GM12878 (cell line): ENCODE results near the gene NKIRAS1. TPM values are rescaled to one million over a fixed set of nuclear protein-coding genes. Genes with fewer than 3 reads are reported as not detected.

ENCODE experiments used
- BACH1 ChIP-seq: fragments of 450-650 bp; IDR thresholded peaks from 2 replicates; pipeline ENCODE4 v1.6.1; 2017; ENCODE audit warnings: mild to moderate bottlenecking, borderline replicate concordance
- ETV6 ChIP-seq, 2 experiments: fragments of 450-650 bp in 1 of 2; IDR thresholded peaks in 1 of 2; conservative IDR thresholded peaks in 1 of 2; 2 replicates each; pipeline ENCODE4 v1.6.1; 2014; ENCODE audit warnings: antibody characterized with exemption in 1 of 2, borderline replicate concordance in 1 of 2, low read depth in 1 of 2, mild to moderate bottlenecking in 1 of 2, moderate library complexity in 1 of 2
- FOXK2 ChIP-seq: fragments of 450-650 bp; IDR thresholded peaks from 2 replicates; pipeline ENCODE4 v1.6.1; 2017; ENCODE audit warnings: mild to moderate bottlenecking, moderate library complexity
- FOXM1 ChIP-seq: IDR thresholded peaks from 2 replicates; pipeline ENCODE4 v1.6.1; 2012; ENCODE audit warnings: low read depth, mild to moderate bottlenecking, inconsistent platforms, low read length, moderate library complexity
- LARP7 ChIP-seq: fragments of 450-650 bp; IDR thresholded peaks from 2 replicates; pipeline ENCODE4 v1.6.1; 2017; ENCODE audit warnings: mild to moderate bottlenecking
- MEF2B ChIP-seq: fragments of 450-650 bp; IDR thresholded peaks from 2 replicates; pipeline ENCODE4 v1.6.1; 2018; ENCODE audit warnings: mild to moderate bottlenecking, moderate library complexity; ENCODE audit not compliant: partially characterized antibody, poor library complexity, severe bottlenecking
- MXI1 ChIP-seq: fragments of 150-350 bp; IDR thresholded peaks from 2 replicates; pipeline ENCODE4 v1.6.1; 2011; ENCODE audit warnings: low read depth, mild to moderate bottlenecking, inconsistent platforms, low read length, improper control_type of control experiment
- NR2C2 ChIP-seq: IDR thresholded peaks from 2 replicates; pipeline ENCODE4 v1.6.1; 2011; ENCODE audit warnings: borderline replicate concordance, low read depth; ENCODE audit not compliant: control insufficient read depth, insufficient read length
- POLR2AphosphoS5 ChIP-seq: IDR thresholded peaks from 2 replicates; pipeline ENCODE4 v1.6.1; 2011; ENCODE audit warnings: mild to moderate bottlenecking, low read length, inconsistent platforms
- RAD51 ChIP-seq: fragments of 450-650 bp; IDR thresholded peaks from 2 replicates; pipeline ENCODE4 v1.6.1; 2016; ENCODE audit warnings: moderate library complexity, mild to moderate bottlenecking, inconsistent platforms
- RCOR1 ChIP-seq: conservative IDR thresholded peaks from 2 replicates; pipeline ENCODE4 v1.6.1; 2012; ENCODE audit warnings: low read depth, low read length, improper control_type of control experiment
- SMC3 ChIP-seq: IDR thresholded peaks from 2 replicates; pipeline ENCODE4 v1.6.1; 2011; ENCODE audit warnings: low read length, improper control_type of control experiment, borderline replicate concordance
- STAT1 ChIP-seq: fragments of 450-650 bp; conservative IDR thresholded peaks from 2 replicates; pipeline ENCODE4 v1.6.1; 2014; ENCODE audit warnings: antibody characterized with exemption, mild to moderate bottlenecking
- SUPT20H ChIP-seq: IDR thresholded peaks from 2 replicates; pipeline ENCODE4 v1.6.1; 2011; ENCODE audit warnings: low read depth, mild to moderate bottlenecking, low read length, moderate library complexity, borderline replicate concordance; ENCODE audit not compliant: control insufficient read depth
- TBL1XR1 ChIP-seq: IDR thresholded peaks from 2 replicates; pipeline ENCODE4 v1.6.1; 2012; ENCODE audit warnings: low read depth, low read length, improper control_type of control experiment
- USF1 ChIP-seq: IDR thresholded peaks from 2 replicates; pipeline ENCODE4 v1.6.1; 2011; ENCODE audit warnings: borderline replicate concordance, low read depth, mild to moderate bottlenecking, moderate library complexity, mixed read lengths, low read length; ENCODE audit not compliant: insufficient read depth; ENCODE audit errors: extremely low read length
- WRNIP1 ChIP-seq: IDR thresholded peaks from 2 replicates; pipeline ENCODE4 v1.6.1; 2011; ENCODE audit warnings: low read depth, low read length, improper control_type of control experiment, borderline replicate concordance
- YBX1 ChIP-seq: fragments of 450-650 bp; IDR thresholded peaks from 2 replicates; pipeline ENCODE4 v1.6.1; 2016; ENCODE audit warnings: antibody characterized with exemption
- ZBTB11 ChIP-seq: fragments of 450-650 bp; formaldehyde crosslinking; IDR thresholded peaks from 2 replicates; pipeline ENCODE4 v1.5.0; 2022; ENCODE audit warnings: mild to moderate bottlenecking, missing genetic modification characterization
- ZNF24 ChIP-seq: fragments of 450-650 bp; IDR thresholded peaks from 2 replicates; pipeline ENCODE4 v1.6.1; 2017; ENCODE audit warnings: antibody characterized with exemption, mild to moderate bottlenecking
- ZSCAN29 ChIP-seq: fragments of 450-650 bp; IDR thresholded peaks from 2 replicates; pipeline ENCODE4 v1.6.1; 2017; ENCODE audit warnings: mild to moderate bottlenecking, moderate library complexity
- ZZZ3 ChIP-seq: IDR thresholded peaks from 2 replicates; pipeline ENCODE4 v1.6.1; 2011; ENCODE audit warnings: low read depth; ENCODE audit not compliant: control insufficient read depth, insufficient read length
- polyA plus RNA-seq, 11 experiments: library from polyadenylated mRNA; depleted of rRNA in 4 of 11; unstranded in 6 of 11; stranded (reverse) in 5 of 11; fragments of >200 nt; fragmentation: Nextera tagmentation in 4 of 11; fragmentation: Illumina TruSeq in 1 of 11; extraction: Ambion mirVana in 4 of 11; extraction: Trizol in 1 of 11; gene quantifications; 1 replicate in 1 of 11; 2 replicates in 10 of 11; pipeline versions ENCODE4 v1.2.1 to v1.2.3, GENCODE V29; 2011 to 2016; ENCODE audit warnings: inconsistent platforms in 2 of 11, missing spikeins in 2 of 11, low read depth in 1 of 11
- total RNA-seq, 4 experiments: library from RNA; depleted of rRNA in 3 of 4; stranded (reverse); fragments of >200 nt in 3 of 4; fragmentation: Illumina TruSeq in 1 of 4; extraction: Trizol in 1 of 4; gene quantifications; 2 replicates each; pipeline versions ENCODE4 v1.2.1 to v1.2.3, GENCODE V29; 2013 to 2021

Gene NKIRAS1
- total and polyA plus RNA-seq, 10 of the 15 experiments (the other 5 are each of a cell fraction or from before 2014, with no cell fraction given), result 7.1 to 17.9 (median 10.9) TPM

- TF ChIP-seq USF1, result no peak
- TF ChIP-seq MEF2B, result peak; percentile 54
- no peak for TF ChIP-seq SUPT20H
- TF ChIP-seq ZZZ3, result no peak
- 0 out of 2 replicates have a peak, but pooled peaks have one; percentile 39 for TF ChIP-seq ZSCAN29
- TF ChIP-seq FOXM1, result 0 out of 2 replicates have a peak, but pooled peaks have one; percentile 37
- TF ChIP-seq ZBTB11 (CRISPR knock-in tag), result no peak; the same call in 1 of the 2 replicates
- 0 out of 2 replicates have a peak, but pooled peaks have one; percentile 26 for TF ChIP-seq ZNF24
- peak; percentile 100 for TF ChIP-seq POLR2AphosphoS5
- no peak for TF ChIP-seq FOXK2
- no peak for TF ChIP-seq RAD51
- TF ChIP-seq BACH1, result peak; percentile 24
- TF ChIP-seq YBX1, result no peak
- 0 out of 2 replicates have a peak, but pooled peaks have one; percentile 27 for TF ChIP-seq RCOR1
- no peak for TF ChIP-seq NR2C2
- TF ChIP-seq STAT1, result peak; percentile 39
- TF ChIP-seq LARP7, result peak; percentile 68
- no peak for TF ChIP-seq SMC3
- no peak for TF ChIP-seq ETV6 (conservative IDR thresholded peaks at IDR 0.05 in 1 of 2, IDR thresholded peaks at IDR 0.05 in 1 of 2; ENCODE audit: borderline replicate concordance in 1 of 2, low read depth in 1 of 2)
- TF ChIP-seq MXI1, result peak; percentile 40
- TF ChIP-seq TBL1XR1, result peak; percentile 69; the same call in 1 of the 2 replicates
- no peak for TF ChIP-seq WRNIP1
Measured at GRCh38 chr3:23916886-23917678, at the start of gene NKIRAS1, which contains the start of gene RPL15 (continued).
